Prostate gland (tissue), 2 donors: ENCODE results near the gene RAB6B.

Experiments
- CTCF ChIP-seq, 4 experiments: fragments of 200-600 bp in 2 of 4; fragments of 450-650 bp in 2 of 4; sonication (generic) in 2 of 4; IDR thresholded peaks; 1 replicate in 3 of 4; 2 replicates in 1 of 4; pipeline ENCODE4 v1.5.1; 2016 to 2019; ENCODE audit warnings: antibody characterized with exemption in 4 of 4, mild to moderate bottlenecking in 2 of 4, moderate library complexity in 2 of 4
- POLR2A ChIP-seq: fragments of 450-650 bp; IDR thresholded peaks from one replicate; pipeline ENCODE4 v1.6.1; 2016; ENCODE audit warnings: antibody characterized with exemption, mild to moderate bottlenecking
- POLR2AphosphoS5 ChIP-seq: sonication (generic); formaldehyde crosslinking; IDR thresholded peaks from one replicate; pipeline ENCODE4 v1.6.1; 2017; ENCODE audit warnings: antibody characterized with exemption

DNA sequence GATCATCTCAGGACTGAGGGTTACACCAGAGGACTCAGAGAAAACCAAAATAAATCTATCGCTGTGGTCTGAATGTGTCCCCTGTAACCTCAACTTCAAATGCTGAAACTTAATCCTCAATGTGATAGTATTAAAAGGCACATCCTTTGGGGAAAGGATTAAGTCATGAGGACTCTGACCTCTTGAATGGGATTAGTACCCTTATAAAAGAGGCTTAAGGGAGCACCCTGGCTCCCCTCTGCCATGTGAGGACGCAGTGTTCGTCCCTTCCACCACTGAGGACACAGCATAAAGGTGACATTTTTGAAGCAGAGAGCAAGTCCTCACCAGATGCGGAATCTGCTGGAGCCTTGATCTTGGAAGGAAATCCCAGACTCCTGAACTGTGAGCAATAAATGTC, 50.6 kb downstream of the RAB6B start:
- TF ChIP-seq CTCF (IDR thresholded peaks at IDR 0.05) (no peak), POLR2A (no peak), POLR2AphosphoS5 (no peak)
